NCI-H2196 (cell line): ENCODE results near the gene PDPK1.

Experiments used
- DNase-seq: peaks from one replicate; lab custom pipeline; 2025; ENCODE audit not compliant: unreplicated experiment; lab: John Stamatoyannopoulos, UW

The PDPK1 gene

DNA sequence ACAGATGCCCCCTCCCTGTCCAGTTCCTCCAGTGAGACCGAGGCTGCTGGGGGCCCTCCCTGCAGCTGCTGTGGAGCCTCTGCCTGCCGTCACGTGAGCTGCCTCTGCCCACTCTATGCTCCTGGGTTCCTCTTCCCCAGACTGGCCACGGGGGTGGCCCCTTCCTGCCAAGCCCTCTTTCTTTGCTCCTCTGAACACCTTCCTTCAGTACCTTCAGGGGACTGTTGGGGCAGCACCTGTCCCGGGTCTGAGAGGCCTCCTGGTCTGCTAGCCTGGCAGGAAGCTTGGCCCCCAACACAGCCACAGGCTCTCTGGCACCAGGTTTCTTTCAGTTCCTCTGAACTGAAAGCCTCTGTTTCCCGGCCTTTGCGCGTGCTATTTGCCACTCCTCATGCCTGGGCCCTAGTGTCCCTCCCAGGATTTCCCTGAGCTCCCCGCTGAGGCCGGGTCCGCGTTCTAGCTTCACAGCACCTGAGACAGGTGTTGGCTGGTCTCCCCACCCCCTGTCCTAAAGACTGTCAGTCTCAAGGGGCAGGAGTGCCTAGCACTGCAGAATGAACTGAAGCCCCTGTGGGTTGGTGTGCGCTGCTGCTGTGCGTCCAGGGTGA lies 30.7 kb upstream of the PDPK1 start:
- DNase-seq = no peak

DNA sequence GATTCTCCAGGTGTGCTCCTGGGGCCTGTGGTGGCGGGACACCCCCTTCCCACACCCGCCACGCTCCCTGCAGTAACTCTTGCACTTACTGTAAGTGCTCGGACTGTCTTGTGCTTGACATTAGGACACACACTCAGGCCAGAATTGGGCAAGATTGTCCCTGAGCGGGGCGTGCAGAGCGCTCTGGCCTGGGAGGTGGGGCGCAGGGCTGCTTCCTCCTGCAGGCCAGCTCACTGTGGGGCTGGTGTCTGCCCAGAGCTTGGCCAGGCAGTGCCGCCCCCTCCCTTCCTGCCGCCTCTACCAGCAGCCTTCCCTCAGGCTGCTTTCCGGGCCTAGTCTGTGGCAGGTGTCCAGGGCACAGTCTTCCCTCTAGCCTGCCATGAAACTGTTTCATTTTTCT lies 30.2 kb upstream of the PDPK1 start:
- DNase-seq = no peak

- no peak for DNase-seq
Observed at GRCh38 chr16:2508722-2509400, 29.0 kb upstream of the PDPK1 start.

- DNase-seq = no peak
Observed at GRCh38 chr16:2511128-2511800, 26.6 kb upstream of the PDPK1 start.

- DNase-seq = no peak
Observed at GRCh38 chr16:2511996-2512734, 25.7 kb upstream of the PDPK1 start.

DNA sequence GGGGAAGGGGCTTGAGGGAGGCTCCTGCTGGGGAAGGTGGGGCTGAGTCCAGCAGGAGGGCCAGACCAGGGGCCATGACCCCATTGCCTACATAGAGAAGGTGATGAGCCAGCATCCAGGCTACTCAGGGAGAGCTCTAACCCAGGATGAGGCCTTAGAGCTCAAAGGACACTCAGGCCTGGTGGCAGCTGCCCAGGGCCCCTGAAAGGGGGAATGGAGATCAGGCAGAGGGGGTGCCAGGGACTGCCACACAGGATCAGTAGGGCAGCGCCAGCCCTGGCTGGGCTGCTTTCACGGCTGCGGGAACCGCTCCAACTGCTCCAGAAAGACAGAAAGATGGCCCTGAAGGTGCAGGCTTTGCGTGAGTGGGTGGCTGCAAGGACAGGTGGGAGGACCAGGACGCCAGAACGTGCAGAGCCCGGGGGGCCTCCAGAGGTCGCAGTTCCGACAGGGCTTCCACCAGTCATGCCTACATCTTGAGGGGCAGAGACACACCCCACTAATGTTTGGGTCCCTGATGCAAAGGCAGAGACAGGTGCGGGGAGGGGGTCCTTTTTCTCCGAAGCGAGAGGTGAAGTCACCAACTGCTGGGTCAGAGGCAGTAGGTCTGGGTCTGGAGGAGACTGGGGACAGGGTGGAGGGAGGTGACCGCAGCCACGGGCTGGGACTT lies 25.0 kb upstream of the PDPK1 start:
- DNase-seq = no peak

DNA sequence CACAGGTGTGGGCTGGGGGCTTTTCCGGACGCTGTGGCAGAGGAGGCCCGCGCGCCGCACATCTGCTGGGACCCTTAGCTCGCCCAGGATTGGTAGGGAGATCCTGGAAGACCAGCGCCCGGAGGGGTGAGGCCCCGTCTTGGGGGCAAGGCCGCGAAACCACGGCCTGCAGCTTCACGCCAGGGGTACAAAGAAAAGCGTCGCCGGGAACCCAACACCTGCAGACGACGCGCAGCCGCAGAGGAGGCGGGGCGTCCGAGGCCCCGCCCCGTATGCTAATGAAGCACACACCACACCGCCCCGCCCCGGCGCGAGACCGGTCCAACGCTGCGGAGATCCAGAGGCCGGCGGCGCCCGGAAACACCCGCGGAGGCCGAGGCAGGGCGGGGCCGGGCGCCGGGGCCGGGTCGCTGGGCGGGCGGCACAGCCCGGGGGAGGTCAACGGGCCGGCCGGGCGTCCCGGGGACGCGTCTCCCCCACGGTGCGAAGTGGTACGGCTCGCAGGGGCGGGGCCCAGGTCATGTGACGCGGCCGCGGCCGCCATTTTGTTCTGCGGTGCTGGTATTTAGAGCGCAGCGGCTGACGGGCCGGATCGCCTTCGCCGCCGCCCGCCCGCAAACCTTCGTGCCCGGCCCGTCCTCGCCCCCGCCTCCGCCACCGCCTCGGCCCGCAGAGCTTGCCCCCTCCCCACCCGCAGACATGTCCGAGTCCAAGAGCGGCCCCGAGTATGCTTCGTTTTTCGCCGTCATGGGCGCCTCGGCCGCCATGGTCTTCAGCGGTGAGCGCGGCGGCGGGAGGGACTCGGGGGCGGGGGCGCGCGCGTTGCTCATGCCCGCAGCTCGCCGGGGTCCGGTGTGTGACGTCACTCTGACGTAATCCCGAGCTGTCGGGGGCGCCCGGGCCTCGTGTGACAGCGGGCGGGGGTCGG lies 24.2 kb upstream of the PDPK1 start, which contains the start of gene ATP6V0C:
TSS of gene ATP6V0C (plus strand) at position 548 of the 928 bp plus-strand sequence. CDS start at position 700, 152 bp downstream.
- peak; percentile 94 for DNase-seq

GRCh38 chr16:2514333-2515179 lies 23.3 kb upstream of the PDPK1 start:
- no peak for DNase-seq

- no peak for DNase-seq
Observed at GRCh38 chr16:2515180-2515851, 22.5 kb upstream of the PDPK1 start.

- DNase-seq = no peak
Observed at GRCh38 chr16:2516391-2517240, 21.2 kb upstream of the PDPK1 start.

- no peak for DNase-seq
Observed at GRCh38 chr16:2517954-2518605, 19.7 kb upstream of the PDPK1 start.

- no peak for DNase-seq
Observed at GRCh38 chr16:2518823-2519710, 18.8 kb upstream of the PDPK1 start.

DNA sequence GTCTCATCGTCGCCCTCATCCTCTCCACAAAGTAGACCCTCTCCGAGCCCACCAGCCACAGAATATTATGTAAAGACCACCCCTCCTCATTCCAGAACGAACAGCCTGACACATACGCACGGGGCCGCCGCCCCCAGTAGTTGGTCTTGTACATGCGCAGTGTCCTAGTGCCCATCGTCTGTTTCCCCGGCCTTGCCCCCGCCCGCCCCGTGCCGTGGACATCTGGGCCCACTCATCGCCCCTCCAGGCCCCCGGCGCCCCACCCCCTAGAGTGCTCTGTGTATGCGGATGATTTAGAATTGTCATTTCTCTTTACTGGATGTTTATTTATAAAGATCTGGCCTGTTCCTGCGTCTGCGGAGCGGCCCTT lies 18.1 kb upstream of the PDPK1 start:
- no peak for DNase-seq

- DNase-seq = peak; percentile 94
Observed at GRCh38 chr16:2520097-2520783, 17.6 kb upstream of the PDPK1 start, which contains the start of gene AMDHD2. AMDHD2 (plus strand) TSS chr16:2520371; CDS start chr16:2520459, 88 bp downstream.

DNA sequence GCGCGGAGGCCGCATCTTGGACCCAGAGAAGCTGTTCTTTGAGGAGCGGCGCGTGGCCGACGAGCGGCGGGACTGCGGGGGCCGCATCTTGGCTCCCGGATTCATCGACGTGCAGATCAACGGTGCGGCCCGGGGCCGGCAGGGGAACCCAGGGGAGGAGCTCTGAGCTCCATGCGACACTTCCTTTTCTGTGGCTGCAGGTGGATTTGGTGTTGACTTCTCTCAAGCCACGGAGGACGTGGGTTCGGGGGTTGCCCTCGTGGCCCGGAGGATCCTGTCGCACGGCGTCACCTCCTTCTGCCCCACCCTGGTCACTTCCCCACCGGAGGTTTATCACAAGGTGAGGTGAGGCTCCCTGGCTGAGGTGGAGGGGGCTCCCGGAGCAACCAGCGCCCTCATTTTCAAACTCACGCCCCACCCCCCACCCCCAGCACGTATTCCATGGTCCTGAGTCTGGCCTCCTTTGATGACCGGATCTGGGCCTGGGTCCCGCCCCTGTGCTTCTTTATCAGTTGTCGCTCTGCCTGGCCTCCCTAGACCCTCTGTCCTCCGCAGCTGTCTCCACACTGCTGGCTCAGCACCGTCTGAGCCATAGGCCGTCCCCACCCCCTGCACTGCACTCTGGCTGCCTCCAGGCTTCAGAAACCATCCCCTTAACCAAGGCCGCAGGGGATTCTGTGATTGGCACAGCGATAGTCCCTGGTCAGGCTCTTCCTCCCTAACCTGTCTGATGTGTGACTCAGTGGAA lies 16.9 kb upstream of the PDPK1 start:
- no peak for DNase-seq
